Neutrophil (primary cell): Measurements from ENCODE around the gene ADAMTS4.

Experiments
- H3K27ac ChIP-seq: fragments of 200-600 bp; sonication (generic); 2 replicates; pipeline ENCODE4 v1.5.1; 2016; ENCODE audit warnings: mild to moderate bottlenecking, moderate library complexity
- H3K27me3 ChIP-seq: fragments of 200-600 bp; sonication (generic); 2 replicates; pipeline ENCODE4 v1.6.0; 2016; ENCODE audit warnings: mild to moderate bottlenecking
- H3K36me3 ChIP-seq: fragments of 200-600 bp; sonication (generic); 2 replicates; pipeline ENCODE4 v1.5.1; 2017
- H3K4me1 ChIP-seq, 2 experiments: fragments of 200-600 bp in 1 of 2; sonication (generic) in 1 of 2; 1 replicate in 1 of 2; 2 replicates in 1 of 2; pipeline versions ENCODE4 v1.5.1 to v1.6.1; 2013 to 2016; ENCODE audit warnings: low read depth in 1 of 2, low read length in 1 of 2, mild to moderate bottlenecking in 1 of 2, moderate library complexity in 1 of 2; ENCODE audit not compliant: control insufficient read depth in 1 of 2, insufficient read depth in 1 of 2
- H3K4me3 ChIP-seq, 2 experiments: fragments of 200-600 bp in 1 of 2; sonication (generic) in 1 of 2; 1 replicate in 1 of 2; 2 replicates in 1 of 2; pipeline ENCODE4 v1.5.1; 2013 to 2016; ENCODE audit warnings: low read depth in 1 of 2, low read length in 1 of 2, mild to moderate bottlenecking in 1 of 2, moderate library complexity in 1 of 2
- H3K9me3 ChIP-seq: fragments of 200-600 bp; sonication (generic); 2 replicates; pipeline ENCODE4 v1.5.1; 2016
- CTCF ChIP-seq: fragments of 200-600 bp; sonication (generic); IDR thresholded peaks from 2 replicates; pipeline ENCODE4 v1.5.1; 2016; ENCODE audit warnings: antibody characterized with exemption

Gene ADAMTS4

GRCh38 chr1:161235957-161236775, 37.3 kb upstream of the ADAMTS4 start:
- Histone ChIP-seq H3K4me1 (no peaks in the 10 kb centered on the region), H3K36me3 (no peaks in the 10 kb centered on the region), H3K27ac (no peak overlapping the region), H3K9me3 (no peaks in the 10 kb centered on the region), H3K4me3 (no peak overlapping the region), H3K27me3 (no peaks in the 10 kb centered on the region)
- no peak for TF ChIP-seq CTCF

GRCh38 chr1:161233102-161233501, 34.2 kb upstream of the ADAMTS4 start:
- Histone ChIP-seq H3K4me1 (peaks cover under 1 to 3% of the 10 kb centered on the region in 2 experiments), H3K4me3 (no peak overlapping the region), H3K27me3 (no peaks in the 10 kb centered on the region), H3K36me3 (peaks cover 22% of the 10 kb centered on the region), H3K9me3 (no peaks in the 10 kb centered on the region), H3K27ac (no peak overlapping the region)
- TF ChIP-seq CTCF: no peak

GRCh38 chr1:161230762-161231161, 31.9 kb upstream of the ADAMTS4 start:
- no peak overlapping the region for H3K27ac ChIP-seq
- peaks cover 22% of the 10 kb centered on the region for H3K36me3 ChIP-seq
- no peaks in the 10 kb centered on the region for H3K27me3 ChIP-seq
- no peaks in the 10 kb centered on the region for H3K9me3 ChIP-seq
- H3K4me1 ChIP-seq: peaks cover 24 to 26% of the 10 kb centered on the region in 2 experiments
- H3K4me3 ChIP-seq: no peak overlapping the region
- TF ChIP-seq CTCF: no peak

- Histone ChIP-seq H3K27me3 (no peaks in the 10 kb centered on the region), H3K4me1 (peaks cover 33 to 34% of the 10 kb centered on the region in 2 experiments), H3K27ac (no peak overlapping the region)
Observed at GRCh38 chr1:161229896-161230295, 31.0 kb upstream of the ADAMTS4 start.

GRCh38 chr1:161228032-161228431, 29.2 kb upstream of the ADAMTS4 start:
- peaks cover 34 to 35% of the 10 kb centered on the region in 2 experiments for H3K4me1 ChIP-seq
- peaks cover 27% of the 10 kb centered on the region for H3K36me3 ChIP-seq
- no peaks in the 10 kb centered on the region for H3K9me3 ChIP-seq
- no peak for TF ChIP-seq CTCF
- H3K27me3 ChIP-seq: no peaks in the 10 kb centered on the region
- H3K27ac ChIP-seq: peak overlapping the region; percentile 85
- H3K4me3 ChIP-seq: peak overlapping the region; percentile 75 to 76

More at GRCh38 chr1:161229896-161230295, 31.0 kb upstream of the ADAMTS4 start:
- H3K9me3 ChIP-seq: no peaks in the 10 kb centered on the region
- H3K4me3 ChIP-seq: no peak overlapping the region
- TF ChIP-seq CTCF: no peak
- H3K36me3 ChIP-seq: peaks cover 22% of the 10 kb centered on the region
